Measurements from ENCODE around the gene ATP2C1.
"Not testable (repeated sequence)": the region's sequence is repeated elsewhere in the genome, so short reads cannot be mapped to it uniquely, and the experiment has no call there.

Gene ATP2C1

GRCh38 chr3:130981469-130981868 is 87.6 kb downstream of the ATP2C1 start:
- DNase-seq, result no peak

DNA sequence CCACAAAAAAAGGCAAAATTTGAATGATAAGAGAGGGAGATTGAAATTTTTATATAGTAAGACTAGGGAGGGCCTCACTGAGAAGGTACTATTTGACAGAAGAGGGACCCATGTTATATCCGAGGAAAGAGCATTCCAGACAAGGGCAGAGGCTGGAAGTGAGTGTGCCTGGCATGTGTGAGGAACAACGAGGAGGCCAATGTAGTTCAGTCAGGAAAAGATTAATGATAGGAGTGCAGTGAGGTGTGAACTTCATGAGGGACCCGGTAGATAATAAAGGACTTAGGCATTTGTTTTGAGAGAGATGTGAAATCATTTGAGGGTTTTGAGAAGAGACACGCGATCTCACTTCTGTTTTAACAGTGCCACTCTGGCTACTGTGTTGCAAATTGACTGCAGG is 96.4 kb downstream of the ATP2C1 start:
- DNase-seq, result no peak

DNA sequence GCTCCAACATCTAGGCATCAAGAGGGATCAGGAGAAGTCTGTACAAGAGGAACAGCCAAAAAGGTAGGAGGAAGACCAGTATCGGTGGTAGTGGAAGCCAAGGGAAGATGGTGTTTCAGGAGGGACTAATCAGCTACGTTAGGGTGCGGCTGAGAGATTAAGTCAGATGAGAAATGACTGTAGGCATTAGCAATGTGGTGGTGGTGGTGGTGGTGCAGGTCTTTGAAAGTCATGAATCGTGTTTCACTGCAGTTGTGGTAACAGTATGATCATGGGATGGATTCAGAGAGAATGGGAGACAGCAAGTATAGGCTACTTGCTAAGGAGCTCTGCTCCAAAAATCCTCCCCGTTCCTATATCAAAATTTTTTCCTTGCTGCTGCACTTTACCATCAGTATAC is 97.2 kb downstream of the ATP2C1 start:
- DNase-seq, result no peak

DNA sequence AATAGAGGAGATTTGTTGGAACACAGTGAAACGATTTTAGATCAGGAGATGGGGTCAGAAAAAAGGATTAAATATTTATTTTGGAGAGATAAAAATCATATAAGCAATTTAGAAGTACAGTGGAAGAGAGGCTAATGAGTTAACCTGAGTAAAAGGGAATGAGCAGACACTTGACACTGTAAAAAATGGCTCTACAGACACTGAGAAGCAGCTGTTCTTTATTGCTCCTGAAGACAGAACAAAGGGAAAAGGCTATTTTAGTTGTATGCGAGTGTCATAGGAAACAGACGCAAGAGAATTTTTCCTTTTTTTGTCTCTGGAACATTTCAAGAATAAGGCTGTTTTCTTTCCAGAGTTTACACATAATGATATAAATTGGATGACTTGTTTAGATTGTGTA is 98.5 kb downstream of the ATP2C1 start:
- DNase-seq, result no peak

- DNase-seq, result peak; percentile 2
These were observed 103.4 kb downstream of the ATP2C1 start for GRCh38 chr3:130997289-130997688.

GRCh38 chr3:131001071-131001470 is 107.2 kb downstream of the ATP2C1 start:
- DNase-seq, result no peak

GRCh38 chr3:131004603-131005002 is 110.7 kb downstream of the ATP2C1 start:
- no peak for DNase-seq

GRCh38 chr3:131007256-131007655 is 113.4 kb downstream of the ATP2C1 start:
- no peak for DNase-seq

DNA sequence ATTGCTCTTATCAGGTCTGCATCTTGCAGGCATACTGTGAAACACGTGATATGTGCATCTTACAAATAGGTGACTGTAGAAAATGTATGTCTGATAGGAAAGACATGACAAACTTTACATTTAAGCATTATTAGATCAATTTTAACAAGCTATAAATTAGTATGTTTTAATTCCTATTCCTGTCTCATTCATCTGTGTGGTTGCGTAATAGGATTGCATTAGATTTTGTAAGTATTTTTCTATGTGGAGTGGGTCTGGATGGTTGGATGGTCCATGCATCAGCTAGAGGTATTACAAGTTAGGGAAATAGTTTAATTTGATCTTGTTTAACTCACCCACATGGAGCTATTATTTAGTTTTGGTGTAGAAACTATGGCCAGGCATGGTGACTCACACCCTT is 113.9 kb downstream of the ATP2C1 start:
- no peak for DNase-seq

GRCh38 chr3:131008326-131008725 is 114.4 kb downstream of the ATP2C1 start:
- no peak for DNase-seq

- no peak for DNase-seq
These were observed 115.8 kb downstream of the ATP2C1 start for GRCh38 chr3:131009698-131010097.

DNA sequence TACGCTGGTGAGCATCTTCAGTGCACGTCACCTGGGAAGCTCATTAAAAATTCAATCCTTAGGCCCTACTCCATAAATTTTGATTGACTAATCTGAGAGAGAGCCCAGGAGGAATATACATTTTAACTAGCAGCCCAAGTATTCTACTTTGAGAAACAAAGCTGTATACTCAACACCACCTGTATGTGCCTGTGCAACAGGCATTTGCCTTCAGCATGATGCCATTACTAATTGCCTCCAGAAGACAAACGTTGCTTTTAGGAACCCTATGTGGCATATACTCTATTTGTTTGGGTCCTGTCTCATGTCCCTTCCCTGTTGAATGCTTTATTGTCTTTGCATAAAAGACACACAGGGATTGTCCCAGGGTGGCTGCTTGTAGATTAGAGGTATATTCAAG is 125.1 kb downstream of the ATP2C1 start:
- DNase-seq, result no peak

DNA sequence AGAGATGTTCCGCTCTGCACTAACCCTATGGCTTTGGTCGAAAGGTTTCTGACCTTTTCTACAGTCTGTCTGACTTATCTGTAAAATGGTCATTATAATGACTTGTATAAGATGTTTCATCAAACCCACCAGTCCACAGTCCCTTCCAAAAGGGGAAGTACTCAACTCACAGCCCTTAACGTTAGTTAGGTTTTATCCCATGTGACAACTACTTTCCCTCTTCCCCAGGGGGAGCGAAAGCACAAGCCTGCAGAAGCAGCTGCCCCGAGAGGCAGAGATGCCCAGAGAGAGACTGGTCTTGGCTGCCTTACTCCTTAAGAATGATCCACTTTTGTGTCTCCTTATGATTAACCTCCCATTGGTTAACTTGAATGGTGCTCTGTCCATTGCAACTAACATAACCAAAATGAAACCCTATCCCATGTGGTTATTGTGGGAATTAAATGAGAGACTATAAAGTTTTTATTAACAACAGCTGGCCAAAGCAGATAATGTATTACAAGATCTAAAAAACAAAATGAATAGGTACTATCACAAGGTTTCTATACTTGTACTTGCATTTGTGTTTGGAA is 126.3 kb downstream of the ATP2C1 start:
- no peak for DNase-seq

DNA sequence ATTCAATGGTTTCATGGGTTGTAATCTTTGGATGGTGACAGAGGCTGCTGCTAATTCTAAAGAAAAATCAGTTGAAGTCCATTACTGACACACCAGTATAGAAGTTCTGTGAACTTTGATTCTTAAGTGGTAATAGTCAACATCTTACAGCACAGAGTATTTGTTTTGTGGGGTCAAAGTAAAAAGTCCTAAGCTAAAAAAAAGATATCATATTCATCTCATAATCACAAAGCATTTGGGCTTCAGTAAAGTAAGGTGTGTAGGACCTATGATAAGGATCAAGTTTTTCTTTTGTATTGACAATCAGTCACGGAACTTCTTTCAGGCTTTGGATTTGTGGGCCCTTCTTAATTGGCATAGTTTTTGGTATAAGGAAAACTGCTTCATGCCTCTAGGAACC is 131.7 kb downstream of the ATP2C1 start:
- DNase-seq, result no peak

- DNase-seq, result peak; percentile 86
These were observed 132.7 kb downstream of the ATP2C1 start, which contains the start of the genes ASTE1 and NEK11 for GRCh38 chr3:131026321-131027151. Gene ASTE1, minus strand, starts transcription at chr3:131026825. Its CDS starts 1,519 bp downstream, at chr3:131025306. Gene NEK11, plus strand, starts transcription at chr3:131026877. Its CDS starts 2,832 bp downstream, at chr3:131029709.

- DNase-seq, result no peak
These were observed 135.0 kb downstream of the ATP2C1 start for GRCh38 chr3:131028844-131029243.

GRCh38 chr3:131031660-131032059 is 137.8 kb downstream of the ATP2C1 start:
- DNase-seq, result no peak

DNA sequence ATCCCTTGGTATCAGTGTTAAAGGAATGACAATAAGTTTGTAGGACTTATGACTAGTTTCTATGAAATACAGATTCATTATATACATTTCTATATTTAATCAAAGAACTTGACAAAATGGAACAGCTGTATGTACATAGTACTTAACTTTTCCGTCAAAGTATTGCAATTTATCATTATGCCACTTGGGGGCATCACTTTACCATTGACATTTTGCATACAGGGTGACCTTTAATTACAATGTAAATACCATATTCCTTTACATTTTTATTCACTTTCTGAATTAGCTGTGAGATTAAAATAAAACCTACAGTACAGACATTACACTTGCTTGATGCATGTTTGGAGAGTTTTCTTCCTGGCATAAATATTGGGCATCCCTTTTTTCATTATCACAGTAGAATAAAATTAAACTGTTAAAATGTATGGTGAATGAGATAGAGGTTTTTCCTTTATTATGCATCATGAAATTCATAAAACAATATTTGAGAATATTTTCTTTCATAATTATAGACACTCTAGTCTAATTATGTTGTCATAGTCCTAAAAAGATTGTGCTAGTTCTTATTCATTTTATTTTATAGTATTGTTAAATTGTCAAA is 139.7 kb downstream of the ATP2C1 start:
- DNase-seq, result peak; percentile 59

GRCh38 chr3:131036200-131036816 is 142.4 kb downstream of the ATP2C1 start:
- peak; percentile 38 for DNase-seq

- peak; percentile 53 for DNase-seq
These were observed 143.1 kb downstream of the ATP2C1 start for GRCh38 chr3:131036986-131037385.

- no peak for DNase-seq
These were observed 144.4 kb downstream of the ATP2C1 start for GRCh38 chr3:131038326-131038725.

GRCh38 chr3:131042271-131042985 is 148.5 kb downstream of the ATP2C1 start:
- DNase-seq, result not testable (repeated sequence)

- DNase-seq, result no peak
These were observed 153.7 kb downstream of the ATP2C1 start for GRCh38 chr3:131047582-131047981.

Data from fibroblast of skin of scalp (primary cell).